Endothelial cell of umbilical vein (primary cell): ENCODE measurements around the gene TSPEAR. TPM values are rescaled to one million over a fixed set of nuclear protein-coding genes. Genes with fewer than 3 reads are reported as not detected.

ENCODE experiments used
- BruUV-seq: library from RNA; stranded (reverse); fragments of 400-500 nt; replicated peaks from 2 replicates; lab custom pipeline; 2021; lab: Mats Ljungman, UMichigan
- CTCF ChIA-PET: fragments of 300-600, 350-600 bp; sonication (Branson Sonifier 250); formaldehyde crosslinking; loops from one replicate; lab custom pipeline; 2021; ENCODE audit warnings: antibody characterized with exemption, inconsistent platforms; lab: Charles Lee
- POLR2A ChIA-PET: fragments of 300-600, 350-600 bp; sonication (Branson Sonifier 250); formaldehyde crosslinking; loops from one replicate; lab custom pipeline; 2021; ENCODE audit warnings: antibody characterized with exemption, inconsistent platforms; lab: Charles Lee
- DNase-seq: peaks from one replicate; pipeline ENCODE4 v3.0.0-alpha.2; 2011; ENCODE audit warnings: low read depth, low spot score
- FAIRE-seq: peaks from 2 replicates; lab custom pipeline; 2011; peaks lifted over from hg19 to GRCh38; lab: Jason Lieb, UNC
- H2AFZ ChIP-seq: 2 replicates; pipeline ENCODE4 v1.6.0; 2012; ENCODE audit warnings: low read depth, low read length, control low read depth, inconsistent platforms
- H3K27ac ChIP-seq: 2 replicates; pipeline ENCODE4 v1.5.1; 2011; ENCODE audit warnings: low read depth, mild to moderate bottlenecking, control low read depth, low read length, moderate library complexity; ENCODE audit not compliant: insufficient read depth
- H3K27me3 ChIP-seq, 2 experiments: 2 replicates each; pipeline versions ENCODE4 v1.6.0 to v1.6.1; 2011; ENCODE audit warnings: low read length in 2 of 2, mixed read lengths in 1 of 2; ENCODE audit not compliant: control insufficient read depth in 2 of 2, insufficient read depth in 2 of 2
- H3K36me3 ChIP-seq, 2 experiments: 2 replicates in 1 of 2; 3 replicates in 1 of 2; pipeline ENCODE4 v1.5.1; 2011; ENCODE audit warnings: low read length in 2 of 2, mild to moderate bottlenecking in 1 of 2, moderate library complexity in 1 of 2; ENCODE audit not compliant: control insufficient read depth in 2 of 2, insufficient read depth in 2 of 2; ENCODE audit errors: extremely low read depth in 1 of 2
- H3K4me1 ChIP-seq: 3 replicates; pipeline ENCODE4 v1.5.1; 2011; ENCODE audit warnings: mild to moderate bottlenecking, low read length; ENCODE audit not compliant: control insufficient read depth, insufficient read depth; ENCODE audit errors: extremely low read depth
- H3K4me2 ChIP-seq: 2 replicates; pipeline ENCODE4 v1.6.1; 2011; ENCODE audit warnings: low read length, control low read depth, mixed read lengths; ENCODE audit not compliant: insufficient read depth
- H3K4me3 ChIP-seq, 3 experiments: fragments of 200-600 bp in 1 of 3; sonication (generic), shearing (Covaris generic) in 1 of 3; replicated peaks in 1 of 3; 2 replicates each; pipeline ENCODE4 v1.5.1; 2011 to 2016; ENCODE audit warnings: control low read depth in 3 of 3, low read length in 3 of 3, mild to moderate bottlenecking in 2 of 3, inconsistent platforms in 1 of 3, low read depth in 1 of 3, moderate library complexity in 1 of 3; ENCODE audit not compliant: insufficient read depth in 1 of 3
- H3K79me2 ChIP-seq: 2 replicates; pipeline ENCODE4 v1.6.0; 2012; ENCODE audit warnings: low read length, inconsistent platforms; ENCODE audit not compliant: control insufficient read depth, insufficient read depth
- H3K9ac ChIP-seq: replicated peaks from 2 replicates; pipeline ENCODE3; 2011; ENCODE audit warnings: low read length, control low read depth; ENCODE audit not compliant: insufficient read depth; ENCODE audit errors: extremely low read depth
- H3K9me1 ChIP-seq: replicated peaks from 3 replicates; pipeline ENCODE4 v1.6.0; 2011; ENCODE audit warnings: mild to moderate bottlenecking, low read length; ENCODE audit not compliant: control insufficient read depth, insufficient read depth; ENCODE audit errors: extremely low read depth
- H3K9me3 ChIP-seq: replicated peaks from 2 replicates; pipeline ENCODE4 v1.5.1; 2012; ENCODE audit warnings: low read length, inconsistent platforms; ENCODE audit not compliant: control insufficient read depth, insufficient read depth
- H4K20me1 ChIP-seq: replicated peaks from 2 replicates; pipeline ENCODE3; 2011; ENCODE audit warnings: mild to moderate bottlenecking, low read length; ENCODE audit not compliant: control insufficient read depth, insufficient read depth; ENCODE audit errors: extremely low read depth
- EZH2 ChIP-seq: IDR thresholded peaks from 2 replicates; pipeline ENCODE4 v1.6.1; 2012; ENCODE audit warnings: borderline replicate concordance, low read depth, mild to moderate bottlenecking, moderate library complexity, low read length, inconsistent platforms; ENCODE audit not compliant: severe bottlenecking
- FOS ChIP-seq: IDR thresholded peaks from 2 replicates; pipeline ENCODE4 v1.6.1; 2011; ENCODE audit warnings: mild to moderate bottlenecking, low read length, moderate library complexity, borderline replicate concordance; ENCODE audit not compliant: insufficient read depth
- GATA2 ChIP-seq: IDR thresholded peaks from 2 replicates; pipeline ENCODE4 v1.7.0; 2011; ENCODE audit warnings: low read depth, mild to moderate bottlenecking, moderate library complexity, mixed read lengths, low read length; ENCODE audit not compliant: insufficient read length, insufficient read depth
- JUN ChIP-seq: IDR thresholded peaks from 2 replicates; pipeline ENCODE4 v1.6.1; 2011; ENCODE audit warnings: borderline replicate concordance, low read depth; ENCODE audit not compliant: insufficient read length, insufficient read depth
- MYC ChIP-seq: IDR thresholded peaks from one replicate; pipeline ENCODE4 v1.6.1; 2011; ENCODE audit warnings: mild to moderate bottlenecking, low read depth, low read length
- POLR2A ChIP-seq: IDR thresholded peaks from 2 replicates; pipeline ENCODE4 v1.6.1; 2012; ENCODE audit warnings: low read depth, mild to moderate bottlenecking, control low read depth, low read length
- POLR2AphosphoS5 ChIP-seq: IDR thresholded peaks from 2 replicates; pipeline ENCODE4 v1.6.1; 2012; ENCODE audit warnings: low read depth, mild to moderate bottlenecking, control low read depth, low read length, moderate library complexity; ENCODE audit not compliant: insufficient read depth
- dilution Hi-C: fragments of 300-500 bp; cut with MboI; formaldehyde crosslinking; loops from one replicate; pipeline ENCODE4 v1.15.0; 2019; ENCODE audit warnings: low sequenced_read_pairs; ENCODE audit not compliant: extremely low pct_ligation_motif_present
- intact Hi-C: fragments of 100-400 bp; cut with micrococcal nuclease; formaldehyde crosslinking; loops from one replicate; pipeline ENCODE4 v1.10.0; 2022
- polyA plus RNA-seq, 4 experiments: library from polyadenylated mRNA; depleted of rRNA in 3 of 4; stranded (reverse) in 3 of 4; unstranded in 1 of 4; fragments of >200 nt; gene quantifications; 2 replicates each; pipeline versions ENCODE4 v1.2.1 to v1.2.3, GENCODE V29; 2011 to 2012; ENCODE audit warnings: missing spikeins in 1 of 4
- total RNA-seq: library from RNA; stranded (reverse); gene quantifications from 2 replicates; pipeline ENCODE4 v1.2.3, GENCODE V29; 2021
- TF ChIP-seq, protein P1 (sequence below): IDR thresholded peaks from 2 replicates; pipeline ENCODE4 v1.6.1; 2011; ENCODE audit not compliant: insufficient read depth, insufficient read length
- TF ChIP-seq, protein P2 (sequence below), 2 donors: IDR thresholded peaks; 1 replicate in 1 of 2; 2 replicates in 1 of 2; pipeline ENCODE4 v1.5.1; 2011; ENCODE audit warnings: low read length in 2 of 2, mild to moderate bottlenecking in 2 of 2, moderate library complexity in 2 of 2, control low read depth in 1 of 2, inconsistent platforms in 1 of 2, low read depth in 1 of 2; ENCODE audit not compliant: insufficient read depth in 1 of 2; ENCODE audit errors: extremely low read depth in 1 of 2

TSPEAR gene
- total and polyA plus RNA-seq, 2 donors (not counting 3 experiments of a cell fraction or from before 2014, with no cell fraction given) = 0.01 TPM; not detected in 1

DNA sequence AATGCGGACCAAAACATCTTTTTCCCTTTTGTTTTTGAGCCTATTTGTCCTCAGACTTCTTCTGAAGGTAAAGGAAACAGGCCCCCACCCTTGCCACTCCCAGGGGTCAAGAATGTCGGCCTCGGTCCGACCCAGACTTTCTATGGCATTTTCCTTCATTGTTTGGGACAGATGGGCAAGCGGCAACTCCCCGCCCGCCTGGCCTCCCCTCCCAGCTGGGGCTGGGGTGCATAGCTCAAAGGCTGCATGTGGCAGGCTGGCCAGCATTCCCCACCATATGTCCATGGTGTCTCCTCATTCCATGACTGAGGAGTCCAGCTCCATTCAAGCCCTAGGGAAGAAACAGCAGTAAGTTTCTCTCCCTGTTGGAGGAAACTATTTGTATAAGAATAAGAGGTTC is 29.4 kb upstream of the TSPEAR start:
- no peaks in the 10 kb centered on the region for H3K36me3 ChIP-seq
- no peak for FAIRE-seq
- no peak overlapping the region for H3K9ac ChIP-seq
- TF ChIP-seq FOS (no peak), POLR2A (no peak), GATA2 (no peak), MYC (no peak), JUN (no peak), POLR2AphosphoS5 (no peak), EZH2 (no peak)
- TF ChIP-seq, protein P1, sequence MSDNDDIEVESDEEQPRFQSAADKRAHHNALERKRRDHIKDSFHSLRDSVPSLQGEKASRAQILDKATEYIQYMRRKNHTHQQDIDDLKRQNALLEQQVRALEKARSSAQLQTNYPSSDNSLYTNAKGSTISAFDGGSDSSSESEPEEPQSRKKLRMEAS = no peak
- TF ChIP-seq, protein P2, sequence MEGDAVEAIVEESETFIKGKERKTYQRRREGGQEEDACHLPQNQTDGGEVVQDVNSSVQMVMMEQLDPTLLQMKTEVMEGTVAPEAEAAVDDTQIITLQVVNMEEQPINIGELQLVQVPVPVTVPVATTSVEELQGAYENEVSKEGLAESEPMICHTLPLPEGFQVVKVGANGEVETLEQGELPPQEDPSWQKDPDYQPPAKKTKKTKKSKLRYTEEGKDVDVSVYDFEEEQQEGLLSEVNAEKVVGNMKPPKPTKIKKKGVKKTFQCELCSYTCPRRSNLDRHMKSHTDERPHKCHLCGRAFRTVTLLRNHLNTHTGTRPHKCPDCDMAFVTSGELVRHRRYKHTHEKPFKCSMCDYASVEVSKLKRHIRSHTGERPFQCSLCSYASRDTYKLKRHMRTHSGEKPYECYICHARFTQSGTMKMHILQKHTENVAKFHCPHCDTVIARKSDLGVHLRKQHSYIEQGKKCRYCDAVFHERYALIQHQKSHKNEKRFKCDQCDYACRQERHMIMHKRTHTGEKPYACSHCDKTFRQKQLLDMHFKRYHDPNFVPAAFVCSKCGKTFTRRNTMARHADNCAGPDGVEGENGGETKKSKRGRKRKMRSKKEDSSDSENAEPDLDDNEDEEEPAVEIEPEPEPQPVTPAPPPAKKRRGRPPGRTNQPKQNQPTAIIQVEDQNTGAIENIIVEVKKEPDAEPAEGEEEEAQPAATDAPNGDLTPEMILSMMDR (IDR thresholded peaks at IDR 0.05; ENCODE audit: extremely low read depth in 1 of 2, insufficient read depth in 1 of 2, low read depth in 1 of 2, low read length in 2 of 2) = no peak
- peaks cover 13 to 17% of the 10 kb centered on the region in 2 experiments for H3K27me3 ChIP-seq
- H3K9me1 ChIP-seq = no peaks in the 10 kb centered on the region
- no peaks in the 10 kb centered on the region for H4K20me1 ChIP-seq
- no peak overlapping the region for H2AFZ ChIP-seq
- dilution Hi-C loops (no loop called here), intact Hi-C loops (no loop called here)
- ChIA-PET CTCF (interaction anchor here (1.1 to 3.6 kb wide), 4 partner anchors 12 to 74 kb away, joined by 4 to 17 read pairs (median 4); partner anchors contain the start of gene KRTAP12-2), POLR2A (no interaction called here)
- H3K4me3 ChIP-seq = no peak overlapping the region
- no peak overlapping the region for H3K27ac ChIP-seq
- no peak for DNase-seq
- H3K4me1 ChIP-seq = no peaks in the 10 kb centered on the region
- no peak overlapping the region for H3K4me2 ChIP-seq
- BruUV-seq = no TSS peak
- H3K9me3 ChIP-seq = no peaks in the 10 kb centered on the region
- H3K79me2 ChIP-seq = no peaks in the 10 kb centered on the region
